H1 (cell line): ENCODE measurements around the gene RMDN2.

Source experiments
- EZH2 ChIP-seq: fragments of 200-600 bp; sonication (generic); IDR thresholded peaks from 2 replicates; pipeline ENCODE4 v1.7.1; 2012; ENCODE audit warnings: low read depth, mild to moderate bottlenecking, moderate library complexity, low read length, inconsistent platforms; ENCODE audit not compliant: severe bottlenecking
- NRF1 ChIP-seq: IDR thresholded peaks from 2 replicates; pipeline ENCODE4 v1.6.1; 2011; ENCODE audit warnings: mild to moderate bottlenecking, low read depth, low read length, improper control_type of control experiment
- POLR2A ChIP-seq, 2 experiments: IDR thresholded peaks; 1 replicate in 1 of 2; 2 replicates in 1 of 2; pipeline ENCODE4 v1.6.1; 2011; ENCODE audit warnings: low read depth in 2 of 2, low read length in 2 of 2, mild to moderate bottlenecking in 2 of 2; ENCODE audit errors: control extremely low read depth in 1 of 2
- POLR2AphosphoS5 ChIP-seq: IDR thresholded peaks from 2 replicates; pipeline ENCODE4 v1.6.1; 2011; ENCODE audit warnings: low read depth, low read length
- RAD21 ChIP-seq, 2 experiments: IDR thresholded peaks in 1 of 2; conservative IDR thresholded peaks in 1 of 2; 2 replicates each; pipeline ENCODE4 v1.6.1; 2011; ENCODE audit warnings: low read depth in 2 of 2, low read length in 2 of 2, improper control_type of control experiment in 1 of 2, inconsistent platforms in 1 of 2, mild to moderate bottlenecking in 1 of 2, moderate library complexity in 1 of 2
- SP4 ChIP-seq: IDR thresholded peaks from 2 replicates; pipeline ENCODE4 v1.6.1; 2012; ENCODE audit warnings: low read length, inconsistent platforms
- TEAD4 ChIP-seq: IDR thresholded peaks from 2 replicates; pipeline ENCODE4 v1.6.1; 2012; ENCODE audit warnings: low read depth, low read length, inconsistent platforms, mixed read lengths
- TF ChIP-seq, protein P1 (sequence below), 3 experiments: IDR thresholded peaks; 1 replicate in 2 of 3; 2 replicates in 1 of 3; pipeline versions ENCODE4 v1.5.1 to v1.6.1; 2011; ENCODE audit warnings: low read length in 3 of 3, mild to moderate bottlenecking in 3 of 3, inconsistent platforms in 2 of 3, low read depth in 1 of 3, moderate library complexity in 1 of 3; ENCODE audit not compliant: insufficient read depth in 1 of 3; ENCODE audit errors: control extremely low read depth in 1 of 3

- TF ChIP-seq POLR2A (IDR thresholded peaks at IDR 0.05; ENCODE audit: control extremely low read depth in 1 of 2, low read depth in 2 of 2, low read length in 2 of 2), result no peak
- TF ChIP-seq, protein P1, sequence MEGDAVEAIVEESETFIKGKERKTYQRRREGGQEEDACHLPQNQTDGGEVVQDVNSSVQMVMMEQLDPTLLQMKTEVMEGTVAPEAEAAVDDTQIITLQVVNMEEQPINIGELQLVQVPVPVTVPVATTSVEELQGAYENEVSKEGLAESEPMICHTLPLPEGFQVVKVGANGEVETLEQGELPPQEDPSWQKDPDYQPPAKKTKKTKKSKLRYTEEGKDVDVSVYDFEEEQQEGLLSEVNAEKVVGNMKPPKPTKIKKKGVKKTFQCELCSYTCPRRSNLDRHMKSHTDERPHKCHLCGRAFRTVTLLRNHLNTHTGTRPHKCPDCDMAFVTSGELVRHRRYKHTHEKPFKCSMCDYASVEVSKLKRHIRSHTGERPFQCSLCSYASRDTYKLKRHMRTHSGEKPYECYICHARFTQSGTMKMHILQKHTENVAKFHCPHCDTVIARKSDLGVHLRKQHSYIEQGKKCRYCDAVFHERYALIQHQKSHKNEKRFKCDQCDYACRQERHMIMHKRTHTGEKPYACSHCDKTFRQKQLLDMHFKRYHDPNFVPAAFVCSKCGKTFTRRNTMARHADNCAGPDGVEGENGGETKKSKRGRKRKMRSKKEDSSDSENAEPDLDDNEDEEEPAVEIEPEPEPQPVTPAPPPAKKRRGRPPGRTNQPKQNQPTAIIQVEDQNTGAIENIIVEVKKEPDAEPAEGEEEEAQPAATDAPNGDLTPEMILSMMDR (IDR thresholded peaks at IDR 0.05; ENCODE audit: control extremely low read depth in 1 of 3, insufficient read depth in 1 of 3, low read depth in 1 of 3, low read length in 3 of 3), result no peak
- TF ChIP-seq RAD21 (IDR thresholded peaks at IDR 0.05 in 1 of 2, conservative IDR thresholded peaks at IDR 0.05 in 1 of 2; ENCODE audit: low read depth in 2 of 2, low read length in 2 of 2), result no peak
- TF ChIP-seq SP4, result no peak
- no peak for TF ChIP-seq NRF1
- TF ChIP-seq POLR2AphosphoS5, result no peak
- no peak for TF ChIP-seq EZH2
- no peak for TF ChIP-seq TEAD4
These were observed 105.7 kb downstream of the RMDN2 start for GRCh38 chr2:38030635-38031355.
